OCI-LY1 (cell line): Measurements from ENCODE around the gene ADARB2.

Experiments used
- H2AFZ ChIP-seq: fragments of 200-600 bp; sonication (generic), shearing (Covaris generic); 2 replicates; pipeline ENCODE4 v1.6.0; 2014; ENCODE audit warnings: antibody characterized with exemption, mild to moderate bottlenecking, low read length
- H3F3A ChIP-seq: fragments of 200-600 bp; sonication (generic), shearing (Covaris generic); 2 replicates; pipeline ENCODE4 v1.6.0; 2014; ENCODE audit warnings: mild to moderate bottlenecking, antibody characterized with exemption, low read length, moderate library complexity; ENCODE audit not compliant: insufficient read depth
- H3K27ac ChIP-seq: fragments of 200-600 bp; sonication (generic); 2 replicates; pipeline ENCODE4 v1.5.1; 2014; ENCODE audit warnings: low read length, mixed run types, mild to moderate bottlenecking, low read depth; ENCODE audit not compliant: poor library complexity, severe bottlenecking
- H3K27me3 ChIP-seq: fragments of 200-600 bp; sonication (generic); 2 replicates; pipeline ENCODE4 v1.6.0; 2014; ENCODE audit warnings: antibody characterized with exemption, mild to moderate bottlenecking, low read length, moderate library complexity; ENCODE audit not compliant: insufficient read depth
- H3K36me3 ChIP-seq: fragments of 200-600 bp; sonication (generic); 2 replicates; pipeline ENCODE4 v1.6.1; 2014; ENCODE audit warnings: mild to moderate bottlenecking, antibody characterized with exemption, low read length, moderate library complexity, mixed read lengths; ENCODE audit not compliant: insufficient read depth
- H3K4me1 ChIP-seq: fragments of 200-600 bp; sonication (generic); 2 replicates; pipeline ENCODE4 v1.5.1; 2014; ENCODE audit warnings: mild to moderate bottlenecking, low read length, moderate library complexity; ENCODE audit not compliant: insufficient read depth, severe bottlenecking
- H3K4me2 ChIP-seq: fragments of 200-600 bp; sonication (generic), shearing (Covaris generic); 2 replicates; pipeline ENCODE4 v1.6.1; 2014; ENCODE audit warnings: low read length
- H3K4me3 ChIP-seq: fragments of 200-600 bp; sonication (generic); 2 replicates; pipeline ENCODE4 v1.5.1; 2014; ENCODE audit warnings: low read length, low read depth, mild to moderate bottlenecking, mixed read lengths; ENCODE audit not compliant: poor library complexity, severe bottlenecking
- H3K79me2 ChIP-seq: fragments of 200-600 bp; shearing (Covaris generic); 2 replicates; pipeline ENCODE4 v1.6.1; 2016; ENCODE audit warnings: mixed run types, low read length, mixed read lengths; ENCODE audit not compliant: insufficient read depth
- H3K9ac ChIP-seq: fragments of 200-600 bp; sonication (generic), shearing (Covaris generic); 2 replicates; pipeline ENCODE4 v1.6.1; 2014; ENCODE audit warnings: mild to moderate bottlenecking, low read length, mixed read lengths
- H3K9me2 ChIP-seq: fragments of 200-600 bp; sonication (generic), shearing (Covaris generic); 2 replicates; pipeline ENCODE4 v1.6.1; 2014; ENCODE audit warnings: low read depth, mild to moderate bottlenecking, low read length, mixed read lengths
- H3K9me3 ChIP-seq: fragments of 200-600 bp; shearing (Covaris generic); 2 replicates; pipeline ENCODE4 v1.6.1; 2014; ENCODE audit warnings: low read length, mixed read lengths
- H4K20me1 ChIP-seq: fragments of 200-600 bp; sonication (generic), shearing (Covaris generic); 2 replicates; pipeline ENCODE4 v1.6.0; 2016; ENCODE audit warnings: mild to moderate bottlenecking, low read length; ENCODE audit not compliant: insufficient read depth
- EZH2 ChIP-seq: fragments of 200-600 bp; sonication (generic), shearing (Covaris generic); IDR thresholded peaks from 2 replicates; pipeline ENCODE4 v1.8.0; 2017; ENCODE audit warnings: borderline replicate concordance, mixed run types, mild to moderate bottlenecking, antibody characterized with exemption, low read length, moderate library complexity, mixed read lengths
- TF ChIP-seq, protein P1 (sequence below): fragments of 200-600 bp; sonication (generic), shearing (Covaris generic); IDR thresholded peaks from 2 replicates; pipeline ENCODE4 v1.5.1; 2017; ENCODE audit warnings: mild to moderate bottlenecking, antibody characterized with exemption, low read length, moderate library complexity, mixed read lengths

Gene ADARB2

DNA sequence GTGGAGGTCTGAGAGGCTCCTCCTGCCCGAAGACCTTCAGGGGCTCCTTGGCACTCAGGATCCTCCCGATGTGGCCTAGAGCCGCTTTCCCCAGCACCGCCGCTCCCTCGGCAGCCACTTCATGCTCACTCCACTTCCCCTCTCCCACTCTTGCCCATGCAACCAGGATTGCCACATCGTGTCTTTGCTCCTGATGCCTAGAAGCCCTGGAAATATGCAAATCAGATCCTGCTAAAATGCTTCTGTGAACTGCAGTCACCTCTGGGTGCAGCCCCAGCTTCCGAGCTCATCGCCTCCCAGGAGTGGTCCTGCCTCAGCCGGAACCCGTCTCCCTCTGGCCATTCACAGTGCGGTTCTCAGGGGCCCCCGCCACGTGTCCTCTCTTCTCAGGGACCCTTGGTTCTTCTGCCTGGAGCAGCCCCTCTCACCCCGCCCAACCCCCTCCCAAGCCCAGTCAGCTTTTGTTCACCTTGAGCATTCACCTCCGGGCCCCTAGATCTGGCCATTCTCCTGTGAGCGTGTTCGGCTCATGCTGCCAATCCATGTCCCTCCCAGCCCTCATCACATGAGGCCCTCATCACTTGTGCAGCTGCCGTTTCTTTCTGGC lies 175.5 kb downstream of the ADARB2 start:
- H3F3A ChIP-seq = no peaks in the 10 kb centered on the region

DNA sequence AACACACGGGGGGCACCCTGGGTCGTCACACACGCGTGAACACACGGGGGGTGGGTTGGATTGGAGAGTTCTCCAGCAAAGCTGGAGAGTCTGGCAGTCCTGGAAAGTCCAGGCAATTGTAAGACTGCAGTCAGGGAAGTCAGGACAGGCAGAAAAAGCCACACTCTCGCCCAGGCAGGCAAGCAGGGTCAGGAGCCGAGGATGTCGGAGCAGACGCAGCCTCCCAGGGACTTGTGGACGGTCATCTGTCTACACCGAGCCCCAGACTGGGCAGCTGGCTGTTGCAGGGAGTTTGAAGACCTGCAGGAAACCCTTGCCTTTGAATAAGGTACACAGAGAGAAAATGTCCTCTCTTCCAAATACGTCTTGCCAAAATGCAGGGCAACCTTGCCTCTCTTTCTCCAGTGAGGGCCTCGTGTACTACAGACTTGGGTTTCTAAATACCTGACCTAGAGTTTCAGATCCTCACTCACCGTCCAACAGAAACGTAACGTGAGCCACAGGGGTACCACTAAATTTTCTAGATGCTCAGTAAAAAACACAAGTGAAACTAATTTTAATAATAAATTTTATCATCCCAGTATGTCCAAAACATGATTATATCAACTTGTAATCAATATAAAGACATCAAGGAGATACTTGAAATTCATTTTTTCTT lies 176.7 kb downstream of the ADARB2 start:
- no peaks in the 10 kb centered on the region for H3K9me2 ChIP-seq
- no peak overlapping the region for H3K9ac ChIP-seq
- no peaks in the 10 kb centered on the region for H3K36me3 ChIP-seq
- H3K79me2 ChIP-seq = no peaks in the 10 kb centered on the region
- no peaks in the 10 kb centered on the region for H3F3A ChIP-seq
- H3K27ac ChIP-seq = no peak overlapping the region
- TF ChIP-seq, protein P1, sequence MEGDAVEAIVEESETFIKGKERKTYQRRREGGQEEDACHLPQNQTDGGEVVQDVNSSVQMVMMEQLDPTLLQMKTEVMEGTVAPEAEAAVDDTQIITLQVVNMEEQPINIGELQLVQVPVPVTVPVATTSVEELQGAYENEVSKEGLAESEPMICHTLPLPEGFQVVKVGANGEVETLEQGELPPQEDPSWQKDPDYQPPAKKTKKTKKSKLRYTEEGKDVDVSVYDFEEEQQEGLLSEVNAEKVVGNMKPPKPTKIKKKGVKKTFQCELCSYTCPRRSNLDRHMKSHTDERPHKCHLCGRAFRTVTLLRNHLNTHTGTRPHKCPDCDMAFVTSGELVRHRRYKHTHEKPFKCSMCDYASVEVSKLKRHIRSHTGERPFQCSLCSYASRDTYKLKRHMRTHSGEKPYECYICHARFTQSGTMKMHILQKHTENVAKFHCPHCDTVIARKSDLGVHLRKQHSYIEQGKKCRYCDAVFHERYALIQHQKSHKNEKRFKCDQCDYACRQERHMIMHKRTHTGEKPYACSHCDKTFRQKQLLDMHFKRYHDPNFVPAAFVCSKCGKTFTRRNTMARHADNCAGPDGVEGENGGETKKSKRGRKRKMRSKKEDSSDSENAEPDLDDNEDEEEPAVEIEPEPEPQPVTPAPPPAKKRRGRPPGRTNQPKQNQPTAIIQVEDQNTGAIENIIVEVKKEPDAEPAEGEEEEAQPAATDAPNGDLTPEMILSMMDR = no peak
- TF ChIP-seq EZH2 = no peak
- H3K4me1 ChIP-seq = peaks cover 22% of the 10 kb centered on the region
- H3K27me3 ChIP-seq = no peaks in the 10 kb centered on the region
- H3K4me3 ChIP-seq = no peak overlapping the region
- no peaks in the 10 kb centered on the region for H4K20me1 ChIP-seq
- H2AFZ ChIP-seq = no peak overlapping the region
- H3K4me2 ChIP-seq = no peak overlapping the region; the same call in 1 of the 2 replicates
- no peaks in the 10 kb centered on the region for H3K9me3 ChIP-seq

More for the DNA sequence above, 175.5 kb downstream of the ADARB2 start:
- no peak overlapping the region for H2AFZ ChIP-seq
- no peak overlapping the region for H3K4me2 ChIP-seq
- H3K9me3 ChIP-seq = no peaks in the 10 kb centered on the region
- H4K20me1 ChIP-seq = no peaks in the 10 kb centered on the region
- no peaks in the 10 kb centered on the region for H3K27me3 ChIP-seq
- H3K27ac ChIP-seq = no peak overlapping the region
- H3K4me1 ChIP-seq = peaks cover 22% of the 10 kb centered on the region
- no peaks in the 10 kb centered on the region for H3K79me2 ChIP-seq
- no peak overlapping the region for H3K9ac ChIP-seq
- H3K9me2 ChIP-seq = no peaks in the 10 kb centered on the region
- H3K4me3 ChIP-seq = no peak overlapping the region
- H3K36me3 ChIP-seq = no peaks in the 10 kb centered on the region
- TF ChIP-seq, protein P1 = no peak
- TF ChIP-seq EZH2 = no peak

DNA sequence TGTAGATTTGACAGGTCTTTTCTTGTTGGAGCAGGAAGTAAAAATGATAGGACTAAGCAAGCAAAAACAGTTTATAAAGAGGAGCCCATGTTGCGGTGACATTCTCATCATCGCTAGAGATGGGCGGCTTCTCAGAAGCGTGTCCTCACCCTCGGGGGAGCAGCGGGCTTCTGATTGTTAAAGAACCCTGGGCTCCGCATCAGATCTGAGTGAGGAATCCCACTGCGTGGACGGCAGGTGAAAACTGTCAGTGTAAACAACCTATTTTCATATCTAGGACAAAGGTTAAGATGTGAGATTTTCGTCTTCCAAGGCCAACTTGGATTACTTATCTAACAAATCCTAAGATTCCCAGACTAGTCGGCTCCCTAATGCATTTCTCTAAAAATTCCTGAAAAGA lies 177.6 kb downstream of the ADARB2 start:
- no peak overlapping the region for H2AFZ ChIP-seq
- no peak for TF ChIP-seq EZH2

More for the DNA sequence above, 177.6 kb downstream of the ADARB2 start:
- Histone ChIP-seq H3K36me3 (no peaks in the 10 kb centered on the region), H3K4me2 (no peak overlapping the region), H3K27ac (no peak overlapping the region), H3K9ac (no peak overlapping the region), H3K27me3 (no peaks in the 10 kb centered on the region), H4K20me1 (no peaks in the 10 kb centered on the region), H3K4me3 (no peak overlapping the region), H3K9me3 (no peaks in the 10 kb centered on the region), H3F3A (no peaks in the 10 kb centered on the region), H3K4me1 (peaks cover 22% of the 10 kb centered on the region), H3K79me2 (no peaks in the 10 kb centered on the region), H3K9me2 (no peaks in the 10 kb centered on the region)
